Keratinocyte (primary cell): ENCODE data around the gene SLC29A2. TPM values are rescaled to one million over a fixed set of nuclear protein-coding genes. Genes with fewer than 3 reads are reported as not detected.
A peak's percentile ranks its signal among the peaks of the same experiment; 100 is the strongest.

Experiments
- DNase-seq: peaks from one replicate; pipeline ENCODE4 v3.0.0-alpha.2; 2011; ENCODE audit warnings: low read depth, missing footprints, low spot score
- FAIRE-seq: peaks from 2 replicates; lab custom pipeline; 2011; peaks lifted over from hg19 to GRCh38; lab: Jason Lieb, UNC
- H2AFZ ChIP-seq: 2 replicates; pipeline ENCODE4 v1.6.0; 2012; ENCODE audit warnings: low read length, control low read depth, inconsistent platforms; ENCODE audit not compliant: control insufficient read depth
- H3K27ac ChIP-seq: 2 replicates; pipeline ENCODE4 v1.5.1; 2011; ENCODE audit warnings: low read length; ENCODE audit not compliant: control insufficient read depth, insufficient read depth
- H3K27me3 ChIP-seq: 3 replicates; pipeline ENCODE4 v1.6.0; 2011; ENCODE audit warnings: low read length; ENCODE audit not compliant: control insufficient read depth, insufficient read depth; ENCODE audit errors: extremely low read depth
- H3K36me3 ChIP-seq, 2 experiments: 2 replicates in 1 of 2; 3 replicates in 1 of 2; pipeline ENCODE4 v1.5.1; 2011; ENCODE audit warnings: low read length in 2 of 2, mild to moderate bottlenecking in 1 of 2; ENCODE audit not compliant: control insufficient read depth in 2 of 2, insufficient read depth in 2 of 2; ENCODE audit errors: extremely low read depth in 1 of 2
- H3K4me1 ChIP-seq: 3 replicates; pipeline ENCODE4 v1.5.1; 2011; ENCODE audit warnings: low read length; ENCODE audit not compliant: control insufficient read depth, insufficient read depth; ENCODE audit errors: extremely low read depth
- H3K4me2 ChIP-seq: 3 replicates; pipeline ENCODE4 v1.6.0; 2011; ENCODE audit warnings: low read depth, low read length; ENCODE audit not compliant: control insufficient read depth, insufficient read depth; ENCODE audit errors: extremely low read depth
- H3K4me3 ChIP-seq, 3 experiments: fragments of 200-600 bp in 1 of 3; sonication (generic) in 1 of 3; 2 replicates in 2 of 3; 3 replicates in 1 of 3; pipeline ENCODE4 v1.5.1; 2011 to 2016; ENCODE audit warnings: low read length in 3 of 3, mild to moderate bottlenecking in 3 of 3, control low read depth in 2 of 3, inconsistent platforms in 1 of 3, low read depth in 1 of 3, mixed read lengths in 1 of 3, mixed run types in 1 of 3, moderate library complexity in 1 of 3; ENCODE audit not compliant: control insufficient read depth in 2 of 3, insufficient read depth in 2 of 3; ENCODE audit errors: extremely low read depth in 1 of 3
- H3K79me2 ChIP-seq: 2 replicates; pipeline ENCODE4 v1.6.0; 2012; ENCODE audit warnings: low read length; ENCODE audit not compliant: control insufficient read depth, insufficient read depth
- H3K9ac ChIP-seq: 3 replicates; pipeline ENCODE4 v1.6.0; 2011; ENCODE audit warnings: low read length; ENCODE audit not compliant: control insufficient read depth, insufficient read depth; ENCODE audit errors: extremely low read depth
- H3K9me1 ChIP-seq: 3 replicates; pipeline ENCODE4 v1.6.0; 2011; ENCODE audit warnings: low read length; ENCODE audit not compliant: control insufficient read depth, insufficient read depth; ENCODE audit errors: extremely low read depth
- H3K9me3 ChIP-seq: 2 replicates; pipeline ENCODE4 v1.5.1; 2012; ENCODE audit warnings: low read depth, low read length; ENCODE audit not compliant: control insufficient read depth
- H4K20me1 ChIP-seq: 3 replicates; pipeline ENCODE4 v1.6.0; 2011; ENCODE audit warnings: low read length; ENCODE audit not compliant: control insufficient read depth, insufficient read depth; ENCODE audit errors: extremely low read depth
- EZH2 ChIP-seq: IDR thresholded peaks from one replicate; pipeline ENCODE4 v1.6.1; 2012; ENCODE audit warnings: inconsistent platforms, mild to moderate bottlenecking, low read length, moderate library complexity
- dilution Hi-C: fragments of 300-500 bp; cut with MboI; formaldehyde crosslinking; loops from one replicate; pipeline ENCODE4 v1.7.0; 2020; ENCODE audit warnings: low sequenced_read_pairs; ENCODE audit not compliant: extremely low pct_ligation_motif_present
- polyA plus RNA-seq, 5 experiments: library from polyadenylated mRNA; depleted of rRNA in 3 of 5; stranded (reverse) in 3 of 5; stranded (forward) in 1 of 5; unstranded in 1 of 5; fragments of >200 nt; gene quantifications; 1 replicate in 1 of 5; 2 replicates in 3 of 5; 3 replicates in 1 of 5; pipeline versions ENCODE4 v1.2.1 to v1.2.3, GENCODE V29; 2011 to 2012; ENCODE audit warnings: missing spikeins in 2 of 5, low read depth in 1 of 5, low replicate concordance in 1 of 5
- TF ChIP-seq, protein P1 (sequence below), 3 experiments: IDR thresholded peaks in 1 of 3; conservative IDR thresholded peaks in 1 of 3; optimal IDR thresholded peaks in 1 of 3; 2 replicates in 2 of 3; 3 replicates in 1 of 3; pipeline versions ENCODE3 to v1.5.1; 2011; ENCODE audit warnings: low read length in 3 of 3, mild to moderate bottlenecking in 3 of 3, moderate library complexity in 2 of 3, control low read depth in 1 of 3, inconsistent platforms in 1 of 3; ENCODE audit not compliant: insufficient read depth in 2 of 3; ENCODE audit errors: extremely low read depth in 1 of 3

SLC29A2 gene
- polyA plus RNA-seq, 1 donor (not counting 4 experiments of a cell fraction or from before 2014, with no cell fraction given) = 1.7 TPM

DNA sequence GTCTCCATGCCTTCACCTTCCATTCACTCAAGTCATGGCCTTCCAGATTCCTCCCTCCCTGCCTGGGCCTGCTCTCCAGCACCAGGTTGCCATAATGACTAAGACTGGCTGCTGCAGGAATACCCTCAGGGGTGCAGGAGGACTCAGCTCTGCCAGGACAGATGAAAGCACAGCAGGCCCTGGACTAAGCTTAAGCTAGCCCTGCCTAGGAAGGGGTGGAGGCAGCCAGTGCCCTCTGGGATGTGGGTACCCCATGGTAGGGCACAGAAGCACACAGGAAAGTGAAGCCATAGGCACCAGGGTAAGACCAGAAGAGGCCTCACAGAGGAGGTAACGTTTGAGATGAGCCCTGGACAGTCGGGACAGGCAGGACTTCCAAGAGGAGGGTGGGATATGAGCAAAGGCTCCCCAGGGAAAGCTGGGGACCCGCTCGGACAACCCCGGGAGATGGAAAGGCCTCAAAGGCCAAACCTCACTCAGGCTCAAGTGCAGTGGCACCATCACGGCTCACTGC lies 32.3 kb downstream of the SLC29A2 start:
- Histone ChIP-seq H3K9me3 (no peaks in the 10 kb centered on the region), H3K9me1 (peaks cover 6% of the 10 kb centered on the region), H3K27me3 (no peaks in the 10 kb centered on the region), H3K27ac (peak overlapping the region; percentile 79), H3K4me1 (peaks cover 57% of the 10 kb centered on the region), H3K79me2 (peaks cover 36% of the 10 kb centered on the region), H2AFZ (no peak overlapping the region), H3K4me2 (peak overlapping the region; percentile 85), H3K4me3 (peak overlapping the region in 1 of 3 experiments; percentile 54), H3K9ac (peak overlapping the region; percentile 51), H4K20me1 (no peaks in the 10 kb centered on the region), H3K36me3 (peaks cover 19 to 35% of the 10 kb centered on the region in 2 experiments)
- dilution Hi-C loops = no loop called here
- TF ChIP-seq, protein P1, sequence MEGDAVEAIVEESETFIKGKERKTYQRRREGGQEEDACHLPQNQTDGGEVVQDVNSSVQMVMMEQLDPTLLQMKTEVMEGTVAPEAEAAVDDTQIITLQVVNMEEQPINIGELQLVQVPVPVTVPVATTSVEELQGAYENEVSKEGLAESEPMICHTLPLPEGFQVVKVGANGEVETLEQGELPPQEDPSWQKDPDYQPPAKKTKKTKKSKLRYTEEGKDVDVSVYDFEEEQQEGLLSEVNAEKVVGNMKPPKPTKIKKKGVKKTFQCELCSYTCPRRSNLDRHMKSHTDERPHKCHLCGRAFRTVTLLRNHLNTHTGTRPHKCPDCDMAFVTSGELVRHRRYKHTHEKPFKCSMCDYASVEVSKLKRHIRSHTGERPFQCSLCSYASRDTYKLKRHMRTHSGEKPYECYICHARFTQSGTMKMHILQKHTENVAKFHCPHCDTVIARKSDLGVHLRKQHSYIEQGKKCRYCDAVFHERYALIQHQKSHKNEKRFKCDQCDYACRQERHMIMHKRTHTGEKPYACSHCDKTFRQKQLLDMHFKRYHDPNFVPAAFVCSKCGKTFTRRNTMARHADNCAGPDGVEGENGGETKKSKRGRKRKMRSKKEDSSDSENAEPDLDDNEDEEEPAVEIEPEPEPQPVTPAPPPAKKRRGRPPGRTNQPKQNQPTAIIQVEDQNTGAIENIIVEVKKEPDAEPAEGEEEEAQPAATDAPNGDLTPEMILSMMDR (optimal IDR thresholded peaks at IDR 0.05 in 1 of 3, IDR thresholded peaks at IDR 0.05 in 1 of 3, conservative IDR thresholded peaks at IDR 0.05 in 1 of 3; ENCODE audit: extremely low read depth in 1 of 3, insufficient read depth in 2 of 3, low read length in 3 of 3) = no peak
- no peak for TF ChIP-seq EZH2
- DNase-seq (peak; percentile 99), FAIRE-seq (peak; percentile 99)

DNA sequence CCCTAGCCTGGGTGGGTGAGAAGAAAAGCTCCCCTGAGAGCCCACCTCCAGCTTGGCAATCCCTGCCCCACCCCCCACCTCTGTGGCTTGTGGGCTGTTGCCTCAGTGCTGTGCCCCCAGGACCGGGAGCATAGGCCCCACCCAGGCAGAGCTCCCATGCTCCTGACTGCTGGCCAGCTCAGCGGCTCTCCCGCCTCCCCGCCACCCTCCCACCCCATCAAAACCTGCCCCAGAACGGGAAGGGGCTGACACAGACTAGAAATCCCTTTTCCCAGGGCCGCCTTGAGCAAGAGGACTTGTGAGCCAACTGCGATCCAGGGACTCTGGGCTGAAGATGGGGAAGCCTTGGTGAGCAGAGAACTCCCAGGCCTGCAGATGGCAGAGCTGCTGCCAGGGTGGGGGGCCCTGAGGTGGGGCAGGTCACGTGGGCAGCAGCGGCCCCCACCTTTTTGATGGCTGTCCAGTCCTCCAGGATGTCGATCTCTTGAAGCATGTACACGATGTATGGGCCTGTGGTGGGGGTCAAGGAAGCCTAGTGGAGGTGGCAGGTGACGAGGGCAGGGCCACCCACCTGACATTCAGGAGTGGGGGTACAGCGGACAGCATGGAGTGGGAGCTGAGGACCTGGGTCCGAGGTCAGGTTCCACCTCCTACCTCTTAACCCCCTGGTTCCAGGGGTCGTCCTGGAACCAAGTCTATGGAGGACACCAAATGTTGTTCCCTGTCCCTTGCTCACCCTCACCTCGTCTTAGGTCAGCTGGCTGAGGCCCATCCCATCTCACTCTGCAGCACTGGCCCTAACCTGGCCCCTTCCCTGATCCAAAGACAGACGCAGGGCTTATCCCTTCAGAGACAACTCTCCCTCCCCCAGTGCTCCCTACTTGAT lies 33.0 kb downstream of the SLC29A2 start:
- Histone ChIP-seq H3K79me2 (peaks cover 30% of the 10 kb centered on the region), H3K9me3 (no peaks in the 10 kb centered on the region), H3K36me3 (peaks cover 22 to 39% of the 10 kb centered on the region in 2 experiments), H3K4me2 (peak overlapping the region; percentile 85), H3K27ac (peak overlapping the region; percentile 97), H4K20me1 (peaks cover under 1% of the 10 kb centered on the region), H3K9me1 (peaks cover 6% of the 10 kb centered on the region), H3K4me3 (peak overlapping the region in 1 of 3 experiments; percentile 54), H3K4me1 (peaks cover 51% of the 10 kb centered on the region), H3K27me3 (no peaks in the 10 kb centered on the region), H3K9ac (peak overlapping the region; percentile 85), H2AFZ (no peak overlapping the region)
- DNase-seq (no peak), FAIRE-seq (no peak)
- dilution Hi-C loops = no loop called here
- TF ChIP-seq, protein P1 (optimal IDR thresholded peaks at IDR 0.05 in 1 of 3, IDR thresholded peaks at IDR 0.05 in 1 of 3, conservative IDR thresholded peaks at IDR 0.05 in 1 of 3; ENCODE audit: extremely low read depth in 1 of 3, insufficient read depth in 2 of 3, low read length in 3 of 3) = peak in 1 of 3 experiments; percentile 16
- TF ChIP-seq EZH2 = no peak
